Renal cortex interstitium (tissue), 11 donors: ENCODE results near the gene EEF1A2. TPM values are rescaled to one million over a fixed set of nuclear protein-coding genes. Genes with fewer than 3 reads are reported as not detected.

Experiments used
- DNase-seq, 11 donors: peaks; one replicate each; pipeline ENCODE4 v3.0.0-alpha.2; 2013; ENCODE audit warnings: low read depth in 9 of 11, low spot score in 4 of 11; ENCODE audit errors: extremely low read depth in 1 of 11
- polyA plus RNA-seq, 3 donors: library from polyadenylated mRNA; unstranded; fragments of 120-200 nt; gene quantifications; one replicate each; pipeline ENCODE4 v1.2.1, GENCODE V29; 2013; ENCODE audit not compliant: insufficient read length in 3 of 3

The EEF1A2 gene
- polyA plus RNA-seq, 3 donors, result 1.1 to 2.3 (median 1.9) TPM

- DNase-seq, result no peak
These were observed 8.3 kb upstream of the EEF1A2 start for GRCh38 chr20:63507083-63507743.

DNA sequence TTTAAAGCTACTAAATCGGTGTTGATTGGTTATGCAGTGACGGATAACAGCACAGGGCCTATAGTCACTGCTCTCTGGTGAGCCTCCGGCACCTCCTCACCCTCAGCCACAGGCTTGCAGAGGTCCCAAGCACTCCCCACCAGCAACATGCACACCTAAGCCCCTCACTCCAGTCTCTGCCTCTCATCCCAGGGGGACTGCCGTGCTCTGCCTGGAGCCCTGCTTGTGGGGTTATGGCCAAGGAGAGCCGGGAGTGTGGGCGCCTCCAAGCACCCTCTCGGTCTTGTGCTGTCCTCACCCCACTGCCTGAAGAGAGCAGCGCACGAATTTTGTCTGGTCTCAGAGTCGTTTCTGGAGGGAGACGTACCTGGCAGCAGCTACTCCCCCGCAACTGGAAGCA is 6.8 kb upstream of the EEF1A2 start:
- DNase-seq, result no peak

GRCh38 chr20:63505281-63505680 is 6.4 kb upstream of the EEF1A2 start:
- DNase-seq, result no peak

GRCh38 chr20:63504642-63505041 is 5.8 kb upstream of the EEF1A2 start:
- DNase-seq, result no peak

- no peak for DNase-seq
These were observed 4.6 kb upstream of the EEF1A2 start for GRCh38 chr20:63503524-63503923.

- no peak for DNase-seq
These were observed 3.8 kb upstream of the EEF1A2 start for GRCh38 chr20:63502671-63503172.

- no peak for DNase-seq
These were observed 3.2 kb upstream of the EEF1A2 start for GRCh38 chr20:63501818-63502670.

GRCh38 chr20:63500902-63501817 is 2.3 kb upstream of the EEF1A2 start:
- no peak for DNase-seq

DNA sequence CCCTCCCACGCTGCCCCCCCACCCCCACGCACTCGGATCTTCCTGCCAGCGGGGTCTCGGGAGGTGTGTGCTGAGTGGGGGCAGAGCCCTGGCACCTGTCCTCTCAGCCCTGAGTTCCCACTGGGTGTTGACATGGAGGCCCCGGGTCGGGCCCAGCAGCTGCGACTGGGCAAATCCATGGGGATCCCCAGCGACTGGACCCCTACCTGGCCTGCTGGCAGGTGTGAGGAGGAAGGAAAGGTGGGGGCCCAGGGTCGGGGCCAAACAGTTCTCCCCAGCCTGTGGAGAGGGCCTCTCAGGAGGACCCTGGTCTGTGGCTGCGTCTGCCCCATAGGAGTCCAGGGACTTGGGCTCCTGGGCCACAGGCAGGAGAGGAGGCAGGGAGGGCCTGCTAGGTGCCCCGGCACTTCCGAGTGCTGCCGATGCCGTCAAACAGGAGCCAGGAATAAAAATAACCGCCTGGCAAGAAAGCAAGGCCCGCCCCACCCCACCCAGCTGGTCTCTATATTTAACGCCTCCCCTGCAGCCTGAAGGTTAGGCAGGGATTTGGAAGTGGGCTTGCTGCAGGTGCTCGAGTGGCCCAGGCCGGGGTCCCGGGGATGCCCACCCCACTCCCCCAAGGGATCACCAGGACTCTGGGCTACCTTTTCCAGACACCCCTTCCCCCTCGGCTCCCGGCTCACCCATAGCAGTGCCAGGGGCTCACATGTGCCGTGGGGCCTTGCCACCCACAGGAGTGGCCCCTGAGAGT is 1.4 kb upstream of the EEF1A2 start:
- DNase-seq, result no peak

GRCh38 chr20:63499338-63499969 is 571 bp upstream of the EEF1A2 start:
- no peak for DNase-seq

- no peak for DNase-seq
These were observed 642 bp downstream of the EEF1A2 start for GRCh38 chr20:63497946-63498935.

- DNase-seq, result no peak
These were observed 1.5 kb downstream of the EEF1A2 start for GRCh38 chr20:63497138-63497945.

- no peak for DNase-seq
These were observed 2.2 kb downstream of the EEF1A2 start for GRCh38 chr20:63496596-63497120.

DNA sequence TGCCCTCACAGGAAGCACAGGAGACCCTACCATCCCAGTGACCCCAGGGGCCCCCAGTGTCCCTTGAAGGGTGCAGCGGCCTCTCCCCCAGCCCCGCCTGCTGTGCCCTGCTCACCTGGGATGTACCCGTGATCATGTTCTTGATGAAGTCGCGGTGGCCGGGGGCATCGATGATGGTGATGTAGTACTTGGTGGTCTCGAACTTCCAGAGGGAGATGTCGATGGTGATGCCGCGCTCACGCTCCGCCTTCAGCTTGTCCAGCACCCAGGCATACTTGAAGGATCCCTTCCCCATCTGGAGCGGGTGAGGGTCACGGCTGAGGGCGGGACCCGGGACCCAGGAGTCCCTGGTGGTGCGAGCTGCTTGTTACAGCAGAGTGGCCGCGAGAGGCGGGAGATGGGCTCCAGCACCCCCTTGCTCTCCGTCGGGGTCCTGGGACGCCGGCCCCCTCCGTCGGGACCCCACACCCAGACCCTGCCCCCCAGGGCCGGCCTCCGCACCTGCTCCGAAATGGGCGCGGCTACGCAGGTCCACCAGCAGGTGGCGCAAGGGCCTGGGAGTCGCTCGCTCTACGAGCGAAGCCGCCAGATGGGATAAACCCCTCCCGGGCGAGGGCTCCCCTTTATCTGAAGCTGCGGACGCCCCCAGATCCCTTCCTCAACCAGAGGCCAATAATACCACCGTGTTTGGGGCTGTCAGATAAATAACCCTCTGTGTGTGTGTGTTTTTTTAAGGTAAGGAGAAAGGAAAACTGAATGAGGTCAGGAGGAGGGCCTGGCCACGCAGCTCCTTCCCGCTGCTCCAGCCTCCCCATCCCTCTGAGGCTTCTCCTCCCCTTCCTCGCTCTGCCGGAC is 2.9 kb downstream of the EEF1A2 start:
- peak in 1 of 11 donors; percentile 32 for DNase-seq

GRCh38 chr20:63495167-63495720 is 3.6 kb downstream of the EEF1A2 start:
- DNase-seq, result no peak
